ENCODE measurements around the gene NDFIP2. TPM values are rescaled to one million over a fixed set of nuclear protein-coding genes. Genes with fewer than 3 reads are reported as not detected.

NDFIP2 gene
- total and polyA plus RNA-seq, 7 donors, result 9.2 to 52.2 (median 13.7) TPM

- Histone ChIP-seq H3K4me3 (no peak overlapping the region), H3K27me3 (no peaks in the 10 kb centered on the region), H3K27ac (no peak overlapping the region), H3K4me1 (peaks cover 0 to 7% (median 0%) of the 10 kb centered on the region in 4 donors), H3K36me3 (no peaks in the 10 kb centered on the region), H3K9me3 (no peaks in the 10 kb centered on the region)
- TF ChIP-seq POLR2AphosphoS5 (IDR thresholded peaks at IDR 0.05) (no peak), POLR2A (IDR thresholded peaks at IDR 0.05) (no peak), EP300 (IDR thresholded peaks at IDR 0.05) (no peak), CTCF (IDR thresholded peaks at IDR 0.05) (no peak)
- 83 to 90% methylated on average over 6 of the region's 6 CpGs for WGBS, 2 donors
- intact Hi-C loops (cut with DNase I), result no loop called here
- no peak for DNase-seq
Observed at GRCh38 chr13:79508224-79508961, 27.4 kb downstream of the NDFIP2 start.

- intact Hi-C loops (cut with DNase I), result no loop called here
- WGBS, 2 donors, result 76 to 95% methylated on average over 2 of the region's 2 CpGs
- no peaks in the 10 kb centered on the region for H3K27me3 ChIP-seq
- no peaks in the 10 kb centered on the region for H3K36me3 ChIP-seq
- no peaks in the 10 kb centered on the region for H3K9me3 ChIP-seq
- no peak overlapping the region for H3K4me3 ChIP-seq
- H3K4me1 ChIP-seq, result peaks cover 0 to 7% (median 0%) of the 10 kb centered on the region in 4 donors
- H3K27ac ChIP-seq, result no peak overlapping the region
- TF ChIP-seq CTCF (IDR thresholded peaks at IDR 0.05) (no peak), POLR2A (IDR thresholded peaks at IDR 0.05) (no peak), POLR2AphosphoS5 (IDR thresholded peaks at IDR 0.05) (no peak), EP300 (IDR thresholded peaks at IDR 0.05) (no peak)
- DNase-seq, result no peak
Observed at GRCh38 chr13:79511611-79512010, 30.7 kb downstream of the NDFIP2 start.

- H3K9me3 ChIP-seq, result no peaks in the 10 kb centered on the region
- no peak for TF ChIP-seq CTCF (IDR thresholded peaks at IDR 0.05)
- TF ChIP-seq POLR2A (IDR thresholded peaks at IDR 0.05), result no peak
- TF ChIP-seq EP300 (IDR thresholded peaks at IDR 0.05), result no peak
- no peak for TF ChIP-seq POLR2AphosphoS5 (IDR thresholded peaks at IDR 0.05)
- peaks cover 0 to 7% (median 0%) of the 10 kb centered on the region in 4 donors for H3K4me1 ChIP-seq
- intact Hi-C loops (cut with DNase I), result no loop called here
- no peaks in the 10 kb centered on the region for H3K27me3 ChIP-seq
- H3K36me3 ChIP-seq, result no peaks in the 10 kb centered on the region
- H3K27ac ChIP-seq, result no peak overlapping the region
- DNase-seq, result no peak
- no peak overlapping the region for H3K4me3 ChIP-seq
Observed at GRCh38 chr13:79512950-79513349, 32.0 kb downstream of the NDFIP2 start.

- intact Hi-C loops (cut with DNase I), result no loop called here
- no peaks in the 10 kb centered on the region for H3K4me1 ChIP-seq
- no peaks in the 10 kb centered on the region for H3K27me3 ChIP-seq
- peaks cover 0 to 9% (median 0%) of the 10 kb centered on the region in 4 donors for H3K36me3 ChIP-seq
- TF ChIP-seq POLR2AphosphoS5 (IDR thresholded peaks at IDR 0.05), result no peak
- no peak for TF ChIP-seq EP300 (IDR thresholded peaks at IDR 0.05)
- no peak for DNase-seq
- no peak overlapping the region for H3K4me3 ChIP-seq
- H3K9me3 ChIP-seq, result no peaks in the 10 kb centered on the region
- H3K27ac ChIP-seq, result no peak overlapping the region
Observed at GRCh38 chr13:79516595-79516994, 35.6 kb downstream of the NDFIP2 start.

GRCh38 chr13:79519255-79519654, 38.3 kb downstream of the NDFIP2 start:
- H3K9me3 ChIP-seq, result no peaks in the 10 kb centered on the region
- H3K27me3 ChIP-seq, result no peaks in the 10 kb centered on the region
- 74 to 87% methylated on average over 3 of the region's 3 CpGs for WGBS, 2 donors
- peaks cover 0 to 28% (median 0%) of the 10 kb centered on the region in 4 donors for H3K36me3 ChIP-seq
- no peak for DNase-seq
- intact Hi-C loops (cut with DNase I), result no loop called here
- H3K27ac ChIP-seq, result no peak overlapping the region
- no peak overlapping the region for H3K4me3 ChIP-seq
- no peaks in the 10 kb centered on the region for H3K4me1 ChIP-seq
- TF ChIP-seq EP300 (IDR thresholded peaks at IDR 0.05) (no peak), CTCF (IDR thresholded peaks at IDR 0.05) (no peak), POLR2A (IDR thresholded peaks at IDR 0.05) (no peak), POLR2AphosphoS5 (IDR thresholded peaks at IDR 0.05) (no peak)
